Astrocyte of the cerebellum (primary cell): Measurements from ENCODE around the gene DNAH6.

ENCODE experiments used
- DNase-seq: peaks from one replicate; pipeline ENCODE4 v3.0.0-alpha.2; 2011; ENCODE audit warnings: low read depth
- H3K4me3 ChIP-seq: 2 replicates; pipeline ENCODE4 v1.5.1; 2011; ENCODE audit warnings: mild to moderate bottlenecking, low read depth, low read length, moderate library complexity
- in situ Hi-C: cut with HindIII; loops from 2 replicates; pipeline ENCODE4 v1.10.0; 2017; ENCODE audit warnings: low sequenced_read_pairs
- TF ChIP-seq, protein P1 (sequence below): IDR thresholded peaks from 2 replicates; pipeline ENCODE4 v1.5.1; 2012; ENCODE audit warnings: low read length, low read depth, moderate library complexity, mild to moderate bottlenecking; ENCODE audit errors: missing control alignments

The DNAH6 gene

DNA sequence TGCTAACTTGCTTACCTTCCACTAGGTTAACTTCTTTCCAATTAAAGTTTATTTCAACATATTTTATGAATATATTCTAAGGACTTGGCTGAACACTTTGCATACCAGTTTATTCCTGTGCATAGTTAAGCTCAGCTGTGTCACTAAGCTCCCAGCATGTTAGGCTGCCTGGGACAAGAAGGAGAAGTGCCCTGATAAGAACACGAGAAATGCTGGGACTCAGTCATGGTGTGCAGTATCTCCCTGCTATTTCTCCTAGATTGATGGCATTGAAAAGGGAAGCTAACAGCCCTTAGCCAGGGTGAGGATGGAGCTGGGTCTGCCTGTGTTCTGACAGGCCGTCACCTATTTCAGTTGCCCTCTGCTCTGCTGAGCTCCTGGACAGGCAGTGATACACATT is 200.3 kb downstream of the DNAH6 start:
- DNase-seq = no peak
- TF ChIP-seq, protein P1, sequence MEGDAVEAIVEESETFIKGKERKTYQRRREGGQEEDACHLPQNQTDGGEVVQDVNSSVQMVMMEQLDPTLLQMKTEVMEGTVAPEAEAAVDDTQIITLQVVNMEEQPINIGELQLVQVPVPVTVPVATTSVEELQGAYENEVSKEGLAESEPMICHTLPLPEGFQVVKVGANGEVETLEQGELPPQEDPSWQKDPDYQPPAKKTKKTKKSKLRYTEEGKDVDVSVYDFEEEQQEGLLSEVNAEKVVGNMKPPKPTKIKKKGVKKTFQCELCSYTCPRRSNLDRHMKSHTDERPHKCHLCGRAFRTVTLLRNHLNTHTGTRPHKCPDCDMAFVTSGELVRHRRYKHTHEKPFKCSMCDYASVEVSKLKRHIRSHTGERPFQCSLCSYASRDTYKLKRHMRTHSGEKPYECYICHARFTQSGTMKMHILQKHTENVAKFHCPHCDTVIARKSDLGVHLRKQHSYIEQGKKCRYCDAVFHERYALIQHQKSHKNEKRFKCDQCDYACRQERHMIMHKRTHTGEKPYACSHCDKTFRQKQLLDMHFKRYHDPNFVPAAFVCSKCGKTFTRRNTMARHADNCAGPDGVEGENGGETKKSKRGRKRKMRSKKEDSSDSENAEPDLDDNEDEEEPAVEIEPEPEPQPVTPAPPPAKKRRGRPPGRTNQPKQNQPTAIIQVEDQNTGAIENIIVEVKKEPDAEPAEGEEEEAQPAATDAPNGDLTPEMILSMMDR = no peak
- in situ Hi-C loops = no loop called here
- no peak overlapping the region for H3K4me3 ChIP-seq

DNA sequence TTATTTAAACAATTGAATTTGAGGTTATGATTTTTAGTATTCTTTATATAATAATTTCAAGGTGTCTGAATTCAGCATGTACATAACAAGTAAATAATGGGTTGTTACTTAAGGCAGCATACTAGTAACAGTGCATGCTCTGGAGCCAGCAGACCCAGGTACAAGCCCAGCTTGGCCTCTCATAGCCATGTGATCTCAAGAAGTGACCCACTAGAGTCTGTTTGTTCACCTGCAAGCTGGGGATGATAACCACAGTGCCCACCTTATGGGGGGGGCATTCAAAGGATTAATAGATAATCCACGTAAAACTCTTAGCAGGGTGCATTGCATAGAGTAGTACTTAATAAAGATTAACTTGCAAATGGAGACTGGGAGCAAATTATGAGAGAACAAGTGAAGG is 201.0 kb downstream of the DNAH6 start:
- H3K4me3 ChIP-seq = no peak overlapping the region
- TF ChIP-seq, protein P1 = no peak
- DNase-seq = no peak
- in situ Hi-C loops = no loop called here

DNA sequence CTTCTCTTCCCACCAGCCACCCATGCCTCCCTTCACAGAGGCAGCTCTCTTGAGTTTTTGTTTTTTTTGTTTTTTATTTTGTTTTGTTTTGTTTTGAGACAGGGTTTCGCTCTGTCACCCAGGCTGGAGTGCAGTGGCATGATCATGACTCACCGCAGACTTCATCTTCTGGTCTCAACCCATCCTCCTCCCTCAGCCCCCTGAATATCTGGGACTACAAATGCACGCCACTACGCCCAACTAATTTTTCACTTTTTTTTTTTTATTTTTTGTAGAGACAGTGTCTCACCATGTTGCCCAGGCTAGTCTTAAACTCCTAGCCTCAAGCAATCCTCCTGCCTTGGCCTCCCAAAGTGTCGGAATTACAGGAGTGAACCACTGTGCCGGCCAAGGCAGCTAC is 203.1 kb downstream of the DNAH6 start:
- H3K4me3 ChIP-seq = no peak overlapping the region
- TF ChIP-seq, protein P1 = no peak
- DNase-seq = no peak
- in situ Hi-C loops = no loop called here

DNA sequence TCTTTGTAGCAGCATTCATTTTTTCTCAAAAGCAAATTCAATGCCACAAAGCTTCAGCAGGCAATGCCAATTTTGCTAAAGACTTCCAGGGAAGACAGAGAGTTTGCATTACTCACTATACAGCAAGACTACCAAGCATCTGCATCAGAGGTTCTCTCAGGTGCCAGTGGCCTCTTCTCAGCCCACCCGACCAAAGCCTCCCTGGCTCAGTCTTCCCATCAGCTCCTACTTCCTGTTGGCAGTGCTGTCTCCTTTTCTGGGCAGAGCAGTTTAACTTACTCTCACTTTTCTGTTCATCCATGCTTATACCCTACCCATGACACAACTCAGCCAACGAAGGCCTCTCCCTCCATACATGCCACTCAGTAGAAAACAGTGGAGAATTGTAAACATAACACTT is 207.5 kb downstream of the DNAH6 start:
- TF ChIP-seq, protein P1 = no peak
- DNase-seq = no peak
- in situ Hi-C loops = no loop called here
- no peak overlapping the region for H3K4me3 ChIP-seq

DNA sequence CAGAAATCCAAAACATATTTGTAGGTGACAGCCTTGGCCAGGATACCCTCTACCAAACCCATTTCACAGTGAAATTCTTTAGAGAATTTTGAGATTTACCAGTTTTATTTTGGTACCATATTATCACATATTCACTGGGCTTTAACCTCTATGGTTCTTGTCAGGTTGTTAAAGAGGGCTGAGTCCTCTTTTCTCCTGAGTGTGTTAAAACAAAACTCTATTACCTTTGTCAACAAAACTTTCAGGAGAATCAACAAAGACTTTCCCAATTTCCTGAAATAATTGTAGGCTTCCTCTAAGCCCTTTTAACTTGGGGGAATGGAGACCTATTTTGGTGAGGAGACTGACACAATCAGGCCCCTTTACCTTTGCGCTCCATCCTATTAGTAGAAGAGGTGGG is 209.4 kb downstream of the DNAH6 start:
- in situ Hi-C loops = no loop called here
- TF ChIP-seq, protein P1 = no peak
- DNase-seq = no peak
- no peak overlapping the region for H3K4me3 ChIP-seq

DNA sequence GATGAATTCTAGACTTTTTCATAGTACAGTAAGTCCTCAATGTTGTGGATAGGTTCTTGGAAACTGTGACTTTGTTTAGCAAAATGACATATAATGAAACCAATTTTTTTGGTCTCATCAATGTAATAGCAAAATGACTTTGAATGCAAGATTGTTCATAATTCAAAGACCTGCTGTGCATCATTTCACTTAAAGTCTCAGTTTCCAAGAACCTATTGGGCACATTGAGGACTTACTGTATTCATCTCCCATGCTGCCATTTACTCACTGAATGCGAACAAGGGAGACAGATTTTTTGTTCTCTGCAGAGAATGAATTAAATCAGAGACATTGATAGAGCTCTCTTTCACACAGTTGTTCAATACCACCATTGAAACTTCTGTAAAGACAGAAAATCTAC is 211.0 kb downstream of the DNAH6 start:
- DNase-seq = no peak
- TF ChIP-seq, protein P1 = no peak
- in situ Hi-C loops = no loop called here
- H3K4me3 ChIP-seq = no peak overlapping the region

DNA sequence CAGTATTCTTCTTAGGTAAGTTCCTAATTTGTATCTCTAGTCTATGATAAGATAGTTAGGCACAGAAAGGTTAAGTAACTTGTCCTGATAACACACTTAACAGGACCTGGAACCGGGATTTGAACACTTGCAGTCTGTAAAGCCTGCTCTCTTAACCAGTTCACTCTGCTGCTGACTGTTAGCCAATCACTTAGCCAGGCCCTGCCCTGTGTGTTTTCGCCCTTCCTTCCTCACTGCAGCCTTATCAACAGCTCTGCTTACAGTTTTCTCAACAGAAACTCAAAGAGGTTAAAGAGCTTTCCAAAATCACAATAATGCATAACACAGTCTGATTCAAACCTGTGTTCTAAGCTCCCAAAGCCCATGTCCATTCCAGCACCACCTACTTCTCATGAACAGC is 212.9 kb downstream of the DNAH6 start:
- in situ Hi-C loops = no loop called here
- no peak for DNase-seq
- TF ChIP-seq, protein P1 = no peak
- H3K4me3 ChIP-seq = no peak overlapping the region
